ENCODE measurements around the gene SQOR.

Gene SQOR

DNA sequence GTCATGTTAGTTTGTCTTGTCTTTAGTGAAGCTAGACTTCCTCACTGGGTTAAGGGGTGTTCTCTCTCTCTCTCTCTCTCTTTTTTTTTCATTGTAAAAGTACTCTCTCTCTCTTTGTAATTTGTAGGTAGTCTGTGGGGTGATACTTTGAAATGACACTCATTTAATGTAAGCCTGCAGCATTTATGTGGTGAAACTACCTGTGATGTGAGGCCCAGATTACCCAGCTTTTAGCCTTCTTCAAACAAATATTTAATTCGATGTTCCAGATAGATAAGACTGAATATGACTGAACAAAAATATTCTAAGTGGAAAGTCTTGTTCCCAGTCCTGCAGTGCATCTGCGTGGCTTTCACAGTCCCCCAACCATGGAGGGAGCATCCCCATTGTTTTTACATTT, 49.7 kb downstream of the SQOR start:
- no peak overlapping the region for H3K9ac ChIP-seq (ENCODE audit: low read depth, low read length)
- H3K4me1 ChIP-seq (ENCODE audit: insufficient read depth, low read length) = no peaks in the 10 kb centered on the region
- no peak overlapping the region for H3K27ac ChIP-seq (ENCODE audit: low read depth, low read length)
- H3K27me3 ChIP-seq (ENCODE audit: insufficient read depth, low read length) = no peaks in the 10 kb centered on the region
- no peak overlapping the region for H3K4me3 ChIP-seq (ENCODE audit: low read length)
- no peaks in the 10 kb centered on the region for H3K9me3 ChIP-seq (ENCODE audit: insufficient read depth, low read depth, low read length)
- no peaks in the 10 kb centered on the region for H3K36me3 ChIP-seq (ENCODE audit: insufficient read depth, low read length)
- 100% methylated on average over 2 of the region's 2 CpGs for WGBS

DNA sequence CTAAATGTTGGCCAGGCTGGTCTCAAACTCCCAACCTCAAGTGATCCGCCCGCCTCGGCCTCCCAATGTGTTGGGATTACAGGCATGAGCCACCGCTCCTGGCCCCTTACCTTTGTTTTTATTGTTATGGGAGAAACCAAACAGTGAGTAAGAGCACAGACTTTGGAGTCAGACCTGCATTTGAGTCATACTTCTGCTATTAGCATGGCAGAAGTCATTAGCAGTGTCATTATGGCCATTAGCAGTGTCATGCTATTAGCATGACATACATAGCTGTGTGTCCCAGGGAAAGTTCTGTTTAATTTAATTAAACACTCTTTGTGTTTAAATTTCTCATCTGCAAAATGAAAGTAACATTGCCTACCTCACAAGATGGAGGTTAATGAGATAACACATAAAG, 54.8 kb downstream of the SQOR start:
- WGBS = 96% methylated on average over 4 of the region's 4 CpGs
- Histone ChIP-seq H3K4me3 (ENCODE audit: low read length) (no peak overlapping the region), H3K36me3 (ENCODE audit: insufficient read depth, low read length) (no peaks in the 10 kb centered on the region), H3K27me3 (ENCODE audit: insufficient read depth, low read length) (no peaks in the 10 kb centered on the region), H3K9ac (ENCODE audit: low read depth, low read length) (no peak overlapping the region), H3K9me3 (ENCODE audit: insufficient read depth, low read depth, low read length) (no peaks in the 10 kb centered on the region), H3K27ac (ENCODE audit: low read depth, low read length) (no peak overlapping the region), H3K4me1 (ENCODE audit: insufficient read depth, low read length) (no peaks in the 10 kb centered on the region)

DNA sequence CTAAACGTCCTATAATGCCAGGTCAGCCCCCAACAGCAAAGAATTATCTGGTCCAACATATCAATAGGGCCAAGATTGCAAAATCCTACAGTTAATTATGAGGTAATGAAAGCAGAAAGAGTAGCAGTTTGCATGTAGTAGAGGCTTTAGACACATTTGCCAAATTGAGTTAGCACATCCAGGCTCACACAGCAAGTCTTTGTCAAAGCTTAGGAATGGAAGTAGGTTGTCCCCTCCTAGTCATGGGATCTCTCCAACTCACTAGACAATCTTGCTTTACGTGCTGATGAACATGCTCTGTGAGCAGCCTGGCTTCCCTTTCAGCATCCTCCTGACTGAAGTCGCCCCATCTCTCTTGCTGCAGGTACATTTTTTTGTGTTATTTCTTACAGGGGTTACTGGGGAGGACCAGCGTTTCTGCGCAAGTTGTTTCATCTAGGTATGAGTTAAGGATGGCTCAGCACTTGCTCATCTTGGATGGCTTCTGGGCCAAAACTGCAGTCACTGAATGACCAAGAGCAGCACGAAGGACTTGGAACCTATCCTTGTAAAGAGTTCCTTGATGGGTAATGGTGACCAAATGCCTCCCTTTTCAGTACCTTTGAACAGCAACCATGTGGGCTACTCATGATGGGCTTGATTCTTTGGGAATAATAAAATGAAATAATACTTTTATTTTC, 55.9 kb downstream of the SQOR start:
- no peaks in the 10 kb centered on the region for H3K4me1 ChIP-seq (ENCODE audit: insufficient read depth, low read length)
- no peaks in the 10 kb centered on the region for H3K27me3 ChIP-seq (ENCODE audit: insufficient read depth, low read length)
- H3K36me3 ChIP-seq (ENCODE audit: insufficient read depth, low read length) = no peaks in the 10 kb centered on the region
- no peaks in the 10 kb centered on the region for H3K9me3 ChIP-seq (ENCODE audit: insufficient read depth, low read depth, low read length)
- H3K4me3 ChIP-seq (ENCODE audit: low read length) = no peak overlapping the region
- H3K9ac ChIP-seq (ENCODE audit: low read depth, low read length) = no peak overlapping the region
- H3K27ac ChIP-seq (ENCODE audit: low read depth, low read length) = no peak overlapping the region
- WGBS = 88% methylated on average over 6 of the region's 6 CpGs

DNA sequence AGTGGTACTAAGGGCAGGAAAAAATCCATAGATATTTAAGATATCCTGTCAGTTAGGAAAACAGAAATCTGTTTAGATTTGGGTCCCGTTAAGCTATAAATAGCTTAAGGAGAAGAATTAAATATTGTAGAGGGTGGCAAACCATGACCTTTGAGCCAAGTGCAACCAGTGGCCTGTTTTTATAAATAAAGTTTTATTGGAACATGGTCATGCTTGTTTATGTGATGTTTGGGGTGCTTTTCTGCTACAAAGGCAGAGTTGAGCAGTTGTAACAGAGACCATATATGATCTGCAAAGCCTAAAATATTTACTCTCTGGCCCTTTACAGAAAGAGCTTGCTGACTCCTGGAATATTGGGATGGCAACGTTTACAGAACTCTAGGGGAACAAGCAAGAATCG, 66.3 kb downstream of the SQOR start:
- no peak overlapping the region for H3K9ac ChIP-seq (ENCODE audit: low read depth, low read length)
- no peak overlapping the region for H3K4me3 ChIP-seq (ENCODE audit: low read length)
- WGBS = 93% methylated on average over 3 of the region's 3 CpGs
- H3K27ac ChIP-seq (ENCODE audit: low read depth, low read length) = no peak overlapping the region
- no peaks in the 10 kb centered on the region for H3K36me3 ChIP-seq (ENCODE audit: insufficient read depth, low read length)
- no peaks in the 10 kb centered on the region for H3K9me3 ChIP-seq (ENCODE audit: insufficient read depth, low read depth, low read length)
- H3K27me3 ChIP-seq (ENCODE audit: insufficient read depth, low read length) = peaks cover 11% of the 10 kb centered on the region
- H3K4me1 ChIP-seq (ENCODE audit: insufficient read depth, low read length) = peaks cover 4% of the 10 kb centered on the region

DNA sequence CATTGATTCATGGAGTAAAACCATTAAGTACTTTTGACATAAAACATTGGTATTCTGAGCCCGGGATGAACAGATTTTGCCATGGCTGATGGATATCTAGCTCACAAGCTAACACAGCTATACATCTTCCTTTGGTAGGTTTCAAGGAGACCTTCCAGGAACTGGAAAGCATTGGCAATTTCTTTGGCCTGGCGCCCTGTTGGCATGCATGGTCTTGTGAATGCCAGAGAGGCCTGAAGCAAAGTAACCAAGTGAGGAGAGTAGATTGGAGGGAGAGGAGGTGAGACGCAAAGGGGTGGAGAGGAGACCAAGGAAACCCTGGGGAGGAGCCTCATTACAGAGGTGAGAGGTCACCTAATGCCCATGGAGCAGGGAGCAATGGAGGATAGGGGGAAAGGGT, 67.2 kb downstream of the SQOR start:
- 91% methylated on average over 3 of the region's 3 CpGs for WGBS
- Histone ChIP-seq H3K9me3 (ENCODE audit: insufficient read depth, low read depth, low read length) (no peaks in the 10 kb centered on the region), H3K4me3 (ENCODE audit: low read length) (no peak overlapping the region), H3K27me3 (ENCODE audit: insufficient read depth, low read length) (peaks cover 11% of the 10 kb centered on the region), H3K4me1 (ENCODE audit: insufficient read depth, low read length) (peaks cover 6% of the 10 kb centered on the region), H3K27ac (ENCODE audit: low read depth, low read length) (no peak overlapping the region), H3K9ac (ENCODE audit: low read depth, low read length) (no peak overlapping the region), H3K36me3 (ENCODE audit: insufficient read depth, low read length) (no peaks in the 10 kb centered on the region)

DNA sequence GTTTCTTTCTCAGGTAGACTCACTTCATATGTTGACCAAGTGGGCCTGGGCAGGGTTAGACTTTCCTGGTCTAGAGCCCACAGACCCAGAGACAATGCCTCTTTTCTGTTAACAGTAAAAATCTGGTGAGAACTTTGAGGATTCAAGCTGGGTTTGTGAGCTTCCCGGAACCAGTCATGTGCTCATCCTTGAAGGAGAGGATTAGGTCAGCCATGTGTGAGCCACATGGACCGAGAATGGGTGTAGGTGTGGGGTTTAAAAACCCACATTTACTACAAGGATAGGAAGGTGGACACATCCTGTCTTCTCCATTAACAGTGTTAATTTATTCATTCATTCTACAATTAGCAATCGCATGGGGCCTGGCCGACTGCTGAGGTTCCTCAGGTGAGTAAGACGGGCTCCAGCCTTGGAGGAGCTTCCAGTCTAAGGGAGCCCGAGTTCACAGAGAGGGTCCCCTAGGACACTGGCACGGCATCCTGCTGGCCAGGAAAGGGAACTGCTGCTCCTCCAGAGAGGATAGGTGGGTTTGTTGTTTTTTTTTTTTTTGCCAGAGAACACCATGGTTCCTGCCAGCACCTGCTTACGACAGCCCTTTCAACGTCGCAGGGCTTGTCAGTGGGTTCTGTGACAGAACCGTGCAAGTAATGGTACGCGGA, 69.0 kb downstream of the SQOR start:
- Histone ChIP-seq H3K27me3 (ENCODE audit: insufficient read depth, low read length) (peaks cover 11% of the 10 kb centered on the region), H3K4me3 (ENCODE audit: low read length) (peak overlapping the region; percentile 69), H3K9ac (ENCODE audit: low read depth, low read length) (peak overlapping the region; percentile 53), H3K36me3 (ENCODE audit: insufficient read depth, low read length) (no peaks in the 10 kb centered on the region), H3K27ac (ENCODE audit: low read depth, low read length) (no peak overlapping the region; the same call in 1 of the 2 replicates), H3K4me1 (ENCODE audit: insufficient read depth, low read length) (peaks cover 6% of the 10 kb centered on the region), H3K9me3 (ENCODE audit: insufficient read depth, low read depth, low read length) (no peaks in the 10 kb centered on the region)
- 33% methylated on average over 12 of the region's 13 CpGs for WGBS

DNA sequence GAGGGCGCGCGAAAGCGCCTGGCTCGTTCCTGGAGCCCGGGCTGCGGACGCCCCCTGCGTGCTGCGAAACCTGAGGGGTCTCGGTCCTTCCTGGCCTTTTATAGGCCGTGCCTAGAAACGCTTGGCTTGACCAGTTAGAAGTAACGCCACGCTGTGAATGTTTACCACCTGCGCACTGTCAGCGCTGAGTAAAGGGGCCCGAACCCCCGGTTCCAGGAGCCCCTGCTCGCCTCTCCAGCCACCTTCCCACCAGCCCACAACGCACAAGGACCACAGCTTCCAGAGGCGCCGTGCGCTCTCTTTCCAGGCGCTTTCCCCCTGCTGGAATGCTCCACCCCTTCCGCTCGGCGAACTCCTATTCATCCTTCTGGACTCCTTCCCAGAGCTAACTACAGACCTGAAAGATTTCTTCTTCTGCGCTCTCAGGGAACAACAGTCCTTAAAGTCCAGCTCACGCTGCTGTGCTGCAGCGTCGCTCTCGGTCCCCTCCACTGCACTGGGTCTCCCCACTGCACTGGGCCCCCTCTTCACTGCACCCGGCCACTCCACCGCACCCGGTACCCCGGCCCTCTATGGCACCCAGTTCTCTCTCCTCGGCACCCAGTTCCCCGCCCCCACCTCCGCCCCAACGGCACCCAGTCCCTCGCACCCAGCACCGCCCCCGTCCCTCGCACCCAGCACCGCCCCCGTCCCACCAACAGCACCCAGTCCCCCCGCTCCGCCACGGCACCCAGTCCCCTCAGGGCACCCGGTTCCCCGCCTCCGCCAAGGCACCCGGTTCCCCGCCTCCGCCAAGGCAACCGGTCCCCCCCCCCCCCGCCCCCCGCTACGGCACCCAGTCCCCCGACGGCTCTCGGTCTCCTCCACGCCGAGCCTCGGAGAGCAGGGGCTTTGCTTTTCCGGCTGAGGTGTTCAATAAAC, 69.8 kb downstream of the SQOR start:
- Histone ChIP-seq H3K9ac (ENCODE audit: low read depth, low read length) (peak overlapping the region; percentile 63), H3K36me3 (ENCODE audit: insufficient read depth, low read length) (no peaks in the 10 kb centered on the region)

DNA sequence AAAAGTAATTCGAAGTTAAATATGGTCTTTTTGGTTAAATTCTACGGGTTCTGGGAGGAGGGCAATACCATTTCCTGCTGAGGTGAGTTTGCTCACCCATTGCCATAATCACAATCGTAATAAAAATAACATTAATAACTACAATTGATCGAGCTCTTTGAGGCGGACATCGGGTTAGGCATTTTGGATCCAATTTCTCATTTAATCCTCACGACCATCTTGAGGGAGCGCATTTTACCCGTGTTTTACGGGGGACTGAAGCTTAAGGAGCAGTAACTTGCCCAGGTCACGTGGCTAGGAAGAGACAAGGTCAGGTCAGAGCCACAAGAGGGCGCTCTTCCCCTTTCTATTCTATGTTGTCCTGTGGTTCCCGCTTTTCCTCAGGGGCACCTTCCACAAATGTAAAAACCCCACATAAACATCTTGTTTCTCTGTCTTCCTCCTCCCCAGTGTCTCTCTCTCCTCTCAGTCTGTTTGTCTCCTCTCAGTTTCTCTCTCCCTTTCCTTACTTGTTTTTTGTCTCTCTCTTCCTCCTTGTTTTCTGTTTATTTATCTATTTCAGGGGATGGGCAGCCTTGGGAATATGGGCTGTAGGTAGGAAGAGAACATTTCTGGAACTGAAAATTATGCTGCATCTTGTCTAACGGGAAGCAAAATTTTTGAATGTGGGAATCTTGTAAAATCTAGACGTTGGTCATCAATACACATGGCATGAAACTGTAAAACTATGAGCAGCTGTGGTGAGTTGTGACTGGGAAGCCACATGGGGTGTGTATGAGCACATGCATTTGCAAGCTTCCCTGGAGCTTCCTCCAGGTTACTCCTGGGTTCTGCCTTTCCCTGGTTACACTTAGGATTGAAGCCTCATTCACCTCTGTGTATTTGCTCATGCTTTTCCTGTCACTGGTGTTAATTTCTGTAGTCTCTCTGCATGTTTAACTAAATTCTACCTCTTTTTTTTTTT, 71.0 kb downstream of the SQOR start:
- Histone ChIP-seq H3K9me3 (ENCODE audit: insufficient read depth, low read depth, low read length) (no peaks in the 10 kb centered on the region), H3K27me3 (ENCODE audit: insufficient read depth, low read length) (peaks cover 11% of the 10 kb centered on the region), H3K27ac (ENCODE audit: low read depth, low read length) (no peak overlapping the region), H3K9ac (ENCODE audit: low read depth, low read length) (peak overlapping the region; percentile 63), H3K4me1 (ENCODE audit: insufficient read depth, low read length) (peaks cover 6% of the 10 kb centered on the region), H3K36me3 (ENCODE audit: insufficient read depth, low read length) (no peaks in the 10 kb centered on the region), H3K4me3 (ENCODE audit: low read length) (peak overlapping the region; percentile 73)
- 2% methylated on average over 15 of the region's 15 CpGs for WGBS

More for the DNA sequence above, 69.8 kb downstream of the SQOR start:
- H3K4me1 ChIP-seq (ENCODE audit: insufficient read depth, low read length) = peaks cover 6% of the 10 kb centered on the region
- H3K9me3 ChIP-seq (ENCODE audit: insufficient read depth, low read depth, low read length) = no peaks in the 10 kb centered on the region
- H3K4me3 ChIP-seq (ENCODE audit: low read length) = peak overlapping the region; percentile 73
- peak overlapping the region; percentile 12; the same call in 1 of the 2 replicates for H3K27ac ChIP-seq (ENCODE audit: low read depth, low read length)
- 1% methylated on average over 46 of the region's 67 CpGs for WGBS
- peaks cover 11% of the 10 kb centered on the region for H3K27me3 ChIP-seq (ENCODE audit: insufficient read depth, low read length)

DNA sequence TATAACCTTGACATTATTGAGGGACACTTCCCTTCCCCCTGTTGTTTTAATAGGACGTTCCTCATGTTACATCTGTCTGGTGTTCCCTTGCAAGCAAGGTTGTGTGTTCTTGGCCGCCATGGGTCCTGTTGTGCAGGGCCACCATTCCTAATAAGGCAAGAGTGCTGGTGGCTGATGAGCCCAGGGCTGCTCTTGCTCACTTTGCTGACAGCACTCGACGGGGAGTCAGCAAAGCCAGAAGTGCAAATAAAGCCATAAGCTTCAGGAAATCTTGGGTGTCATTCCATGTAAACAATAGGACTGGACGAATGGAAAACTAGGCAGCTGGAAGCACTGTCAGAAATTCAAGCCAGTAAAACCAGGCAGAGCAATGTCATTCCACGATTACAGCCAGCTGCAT, 75.8 kb downstream of the SQOR start:
- Histone ChIP-seq H3K27me3 (ENCODE audit: insufficient read depth, low read length) (no peaks in the 10 kb centered on the region), H3K36me3 (ENCODE audit: insufficient read depth, low read length) (no peaks in the 10 kb centered on the region), H3K4me3 (ENCODE audit: low read length) (no peak overlapping the region), H3K27ac (ENCODE audit: low read depth, low read length) (no peak overlapping the region), H3K9ac (ENCODE audit: low read depth, low read length) (no peak overlapping the region), H3K4me1 (ENCODE audit: insufficient read depth, low read length) (peaks cover 6% of the 10 kb centered on the region), H3K9me3 (ENCODE audit: insufficient read depth, low read depth, low read length) (no peaks in the 10 kb centered on the region)
- WGBS = 87% methylated on average over 6 of the region's 6 CpGs

DNA sequence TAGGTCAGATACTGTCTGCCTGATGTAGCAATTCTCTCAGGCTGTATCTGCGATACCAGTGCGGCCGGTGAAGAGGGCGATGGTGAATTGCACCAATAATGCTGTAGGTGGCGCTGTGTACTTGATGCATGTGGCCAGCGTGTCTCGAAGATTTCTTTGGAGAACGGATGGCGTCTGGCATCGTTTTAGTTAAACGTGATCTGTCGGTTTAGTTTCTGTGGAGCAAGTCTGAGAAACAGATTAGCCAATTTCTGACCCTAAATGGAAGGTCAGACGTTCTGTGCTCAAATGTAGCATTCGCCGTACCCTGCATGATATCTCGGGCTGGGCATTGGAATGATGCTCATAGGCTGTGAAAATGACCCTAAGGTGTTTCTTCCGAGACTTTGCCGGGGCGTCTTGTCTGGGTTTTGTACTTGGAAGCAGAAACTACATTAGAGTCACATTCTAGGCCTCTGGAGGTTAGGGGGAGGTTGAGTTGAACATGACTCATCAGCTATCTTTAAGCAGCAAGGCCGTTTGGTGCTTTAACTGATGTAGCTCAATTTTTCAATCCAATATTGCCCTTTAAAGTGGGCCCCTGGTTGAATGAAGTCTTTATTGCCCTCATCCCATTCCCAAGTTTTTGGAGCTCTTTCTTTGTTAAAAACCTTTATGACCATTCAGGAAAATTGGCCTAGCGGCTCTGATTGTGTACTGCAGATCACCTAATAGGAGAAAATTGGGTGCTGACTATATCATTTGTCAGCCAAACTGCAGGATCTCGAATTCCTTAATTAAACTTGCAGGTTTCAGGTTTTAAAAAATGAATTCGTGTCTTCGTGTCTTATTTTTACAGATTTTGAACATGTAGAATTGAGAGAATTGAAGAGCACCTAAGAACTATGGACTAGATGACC, 80.0 kb downstream of the SQOR start:
- Histone ChIP-seq H3K4me3 (ENCODE audit: low read length) (no peak overlapping the region), H3K9me3 (ENCODE audit: insufficient read depth, low read depth, low read length) (no peaks in the 10 kb centered on the region), H3K27ac (ENCODE audit: low read depth, low read length) (no peak overlapping the region), H3K27me3 (ENCODE audit: insufficient read depth, low read length) (no peaks in the 10 kb centered on the region; the same call in 1 of the 2 replicates), H3K4me1 (ENCODE audit: insufficient read depth, low read length) (no peaks in the 10 kb centered on the region; the same call in 1 of the 2 replicates), H3K9ac (ENCODE audit: low read depth, low read length) (no peak overlapping the region), H3K36me3 (ENCODE audit: insufficient read depth, low read length) (no peaks in the 10 kb centered on the region)
- WGBS = 42% methylated on average over 24 of the region's 24 CpGs
